Esophagus muscularis mucosa (tissue), 3 donors: ENCODE measurements around the gene KIF2A.

Experiments
- POLR2A ChIP-seq: fragments of 450-650 bp; IDR thresholded peaks from one replicate; pipeline ENCODE4 v1.6.1; 2017; ENCODE audit warnings: antibody characterized with exemption, moderate library complexity, mild to moderate bottlenecking, low read depth
- TF ChIP-seq, protein P1 (sequence below), 3 experiments: fragments of 200-600 bp in 2 of 3; fragments of 450-650 bp in 1 of 3; sonication (generic) in 2 of 3; IDR thresholded peaks; one replicate each; pipeline ENCODE4 v1.5.1; 2017 to 2019; ENCODE audit warnings: antibody characterized with exemption in 3 of 3, mild to moderate bottlenecking in 2 of 3, moderate library complexity in 1 of 3

DNA sequence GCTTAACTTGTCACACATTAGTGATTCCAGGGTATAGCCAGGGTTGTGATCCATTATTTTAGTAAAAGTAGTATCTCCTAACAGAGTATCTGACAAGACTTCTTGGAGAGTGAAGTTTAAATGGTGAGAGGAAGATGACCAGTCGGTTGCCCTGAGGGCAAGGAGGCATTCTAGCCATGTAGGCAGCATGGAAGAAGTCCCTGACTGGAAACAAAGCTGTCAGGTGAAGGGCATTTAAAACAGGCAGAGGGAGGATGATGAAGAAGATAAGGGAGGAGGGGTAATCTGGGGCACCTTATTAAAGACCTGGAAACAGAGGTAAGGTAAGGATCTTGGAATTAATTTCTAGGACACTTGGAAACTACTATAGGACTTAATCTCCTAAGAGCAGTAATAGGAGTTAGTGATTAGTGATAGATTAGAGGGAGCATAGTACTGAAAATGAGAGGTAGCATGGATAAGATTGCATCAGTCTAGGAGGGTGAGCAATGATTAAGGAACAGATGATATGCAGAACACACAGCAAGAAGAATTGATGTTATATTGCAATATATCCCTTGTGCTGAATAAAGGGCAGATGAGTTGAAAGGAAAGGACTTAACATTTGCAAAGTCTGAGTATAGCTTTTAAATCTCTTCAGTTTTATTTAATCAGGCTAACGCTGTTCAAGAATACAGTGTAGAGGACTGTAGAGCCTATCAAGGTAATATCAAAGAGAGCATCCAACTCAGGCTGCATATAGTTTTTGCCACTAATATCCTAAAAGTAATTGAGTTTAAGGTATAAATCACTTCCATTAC, 9.6 kb downstream of the KIF2A start:
- no peak for TF ChIP-seq POLR2A
- TF ChIP-seq, protein P1, sequence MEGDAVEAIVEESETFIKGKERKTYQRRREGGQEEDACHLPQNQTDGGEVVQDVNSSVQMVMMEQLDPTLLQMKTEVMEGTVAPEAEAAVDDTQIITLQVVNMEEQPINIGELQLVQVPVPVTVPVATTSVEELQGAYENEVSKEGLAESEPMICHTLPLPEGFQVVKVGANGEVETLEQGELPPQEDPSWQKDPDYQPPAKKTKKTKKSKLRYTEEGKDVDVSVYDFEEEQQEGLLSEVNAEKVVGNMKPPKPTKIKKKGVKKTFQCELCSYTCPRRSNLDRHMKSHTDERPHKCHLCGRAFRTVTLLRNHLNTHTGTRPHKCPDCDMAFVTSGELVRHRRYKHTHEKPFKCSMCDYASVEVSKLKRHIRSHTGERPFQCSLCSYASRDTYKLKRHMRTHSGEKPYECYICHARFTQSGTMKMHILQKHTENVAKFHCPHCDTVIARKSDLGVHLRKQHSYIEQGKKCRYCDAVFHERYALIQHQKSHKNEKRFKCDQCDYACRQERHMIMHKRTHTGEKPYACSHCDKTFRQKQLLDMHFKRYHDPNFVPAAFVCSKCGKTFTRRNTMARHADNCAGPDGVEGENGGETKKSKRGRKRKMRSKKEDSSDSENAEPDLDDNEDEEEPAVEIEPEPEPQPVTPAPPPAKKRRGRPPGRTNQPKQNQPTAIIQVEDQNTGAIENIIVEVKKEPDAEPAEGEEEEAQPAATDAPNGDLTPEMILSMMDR (IDR thresholded peaks at IDR 0.05): no peak
